ENCODE measurements around the gene NMU. TPM values are rescaled to one million over a fixed set of nuclear protein-coding genes. Genes with fewer than 3 reads are reported as not detected.

The NMU gene
- total and polyA plus RNA-seq, 2 donors from 2014 or later: 0.54 to 0.79 TPM

DNA sequence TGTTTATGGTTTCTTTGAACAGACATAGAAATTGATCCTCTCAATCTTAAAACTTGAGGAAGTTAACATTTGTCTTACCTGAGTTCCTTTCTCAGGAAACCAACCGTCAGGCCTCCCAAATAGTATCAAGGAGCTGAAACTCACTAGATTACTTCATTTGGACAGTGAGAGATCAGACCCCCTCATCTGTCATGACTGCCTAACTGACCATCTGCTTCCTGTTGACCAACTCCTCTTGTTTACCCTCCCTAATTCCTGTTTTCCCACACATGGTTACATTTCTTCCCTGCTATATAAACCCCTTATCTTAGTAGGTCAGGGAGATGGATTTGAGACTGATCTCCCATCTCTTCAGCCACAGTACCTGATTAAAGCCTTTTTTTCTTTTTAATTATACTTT, 46.2 kb upstream of the NMU start:
- Histone ChIP-seq H3K4me1 (ENCODE audit: control insufficient read depth in 2 of 3, insufficient read depth in 2 of 3, low read depth in 1 of 3, low read length in 3 of 3) (no peaks in the 10 kb centered on the region), H3K4me3 (ENCODE audit: low read length in 3 of 3) (no peak overlapping the region), H3K36me3 (ENCODE audit: control insufficient read depth in 2 of 3, insufficient read depth in 3 of 3, low read length in 3 of 3) (no peaks in the 10 kb centered on the region), H3K9ac (ENCODE audit: low read length in 3 of 3) (no peak overlapping the region), H3K27ac (ENCODE audit: low read depth in 2 of 2, low read length in 2 of 2) (no peak overlapping the region), H3K9me3 (ENCODE audit: control insufficient read depth in 2 of 3, insufficient read depth in 1 of 3, low read length in 3 of 3) (no peaks in the 10 kb centered on the region), H3K27me3 (ENCODE audit: control insufficient read depth, insufficient read depth, low read length) (no peaks in the 10 kb centered on the region)
- FAIRE-seq (no peak), DNase-seq (no peak)
- intact Hi-C loops (cut with DNase I): no loop called here
- TF ChIP-seq, protein P1, sequence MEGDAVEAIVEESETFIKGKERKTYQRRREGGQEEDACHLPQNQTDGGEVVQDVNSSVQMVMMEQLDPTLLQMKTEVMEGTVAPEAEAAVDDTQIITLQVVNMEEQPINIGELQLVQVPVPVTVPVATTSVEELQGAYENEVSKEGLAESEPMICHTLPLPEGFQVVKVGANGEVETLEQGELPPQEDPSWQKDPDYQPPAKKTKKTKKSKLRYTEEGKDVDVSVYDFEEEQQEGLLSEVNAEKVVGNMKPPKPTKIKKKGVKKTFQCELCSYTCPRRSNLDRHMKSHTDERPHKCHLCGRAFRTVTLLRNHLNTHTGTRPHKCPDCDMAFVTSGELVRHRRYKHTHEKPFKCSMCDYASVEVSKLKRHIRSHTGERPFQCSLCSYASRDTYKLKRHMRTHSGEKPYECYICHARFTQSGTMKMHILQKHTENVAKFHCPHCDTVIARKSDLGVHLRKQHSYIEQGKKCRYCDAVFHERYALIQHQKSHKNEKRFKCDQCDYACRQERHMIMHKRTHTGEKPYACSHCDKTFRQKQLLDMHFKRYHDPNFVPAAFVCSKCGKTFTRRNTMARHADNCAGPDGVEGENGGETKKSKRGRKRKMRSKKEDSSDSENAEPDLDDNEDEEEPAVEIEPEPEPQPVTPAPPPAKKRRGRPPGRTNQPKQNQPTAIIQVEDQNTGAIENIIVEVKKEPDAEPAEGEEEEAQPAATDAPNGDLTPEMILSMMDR (IDR thresholded peaks at IDR 0.05; ENCODE audit: borderline replicate concordance, extremely low read depth, insufficient read depth): no peak

DNA sequence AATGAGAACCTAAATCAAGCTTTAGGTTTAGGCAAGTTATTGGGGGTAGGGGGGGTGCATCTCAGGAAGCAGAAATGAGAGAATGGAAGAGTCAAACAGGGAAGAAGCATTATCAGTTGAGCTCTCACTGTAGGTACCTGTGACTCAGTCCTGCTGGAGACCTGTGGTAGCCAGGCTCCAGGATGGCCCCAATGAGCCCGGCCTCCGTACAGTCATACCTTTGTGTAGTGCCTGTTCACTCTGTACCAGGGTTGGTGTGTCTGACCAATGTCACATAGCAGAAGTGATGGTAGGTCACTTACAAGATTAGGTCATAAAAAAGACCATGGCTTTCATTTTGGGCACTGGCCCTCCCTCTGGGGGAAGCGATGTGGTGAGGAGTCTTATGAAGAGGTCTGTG, 45.3 kb upstream of the NMU start:
- Histone ChIP-seq H3K36me3 (ENCODE audit: control insufficient read depth in 2 of 3, insufficient read depth in 3 of 3, low read length in 3 of 3) (no peaks in the 10 kb centered on the region), H3K4me3 (ENCODE audit: low read length in 3 of 3) (no peak overlapping the region), H3K4me1 (ENCODE audit: control insufficient read depth in 2 of 3, insufficient read depth in 2 of 3, low read depth in 1 of 3, low read length in 3 of 3) (no peaks in the 10 kb centered on the region), H3K27ac (ENCODE audit: low read depth in 2 of 2, low read length in 2 of 2) (no peak overlapping the region), H3K9me3 (ENCODE audit: control insufficient read depth in 2 of 3, insufficient read depth in 1 of 3, low read length in 3 of 3) (no peaks in the 10 kb centered on the region), H3K27me3 (ENCODE audit: control insufficient read depth, insufficient read depth, low read length) (no peaks in the 10 kb centered on the region), H3K9ac (ENCODE audit: low read length in 3 of 3) (no peak overlapping the region)
- no peak for DNase-seq
- FAIRE-seq: no peak
- TF ChIP-seq, protein P1 (IDR thresholded peaks at IDR 0.05; ENCODE audit: borderline replicate concordance, extremely low read depth, insufficient read depth): no peak
- intact Hi-C loops (cut with DNase I): no loop called here

DNA sequence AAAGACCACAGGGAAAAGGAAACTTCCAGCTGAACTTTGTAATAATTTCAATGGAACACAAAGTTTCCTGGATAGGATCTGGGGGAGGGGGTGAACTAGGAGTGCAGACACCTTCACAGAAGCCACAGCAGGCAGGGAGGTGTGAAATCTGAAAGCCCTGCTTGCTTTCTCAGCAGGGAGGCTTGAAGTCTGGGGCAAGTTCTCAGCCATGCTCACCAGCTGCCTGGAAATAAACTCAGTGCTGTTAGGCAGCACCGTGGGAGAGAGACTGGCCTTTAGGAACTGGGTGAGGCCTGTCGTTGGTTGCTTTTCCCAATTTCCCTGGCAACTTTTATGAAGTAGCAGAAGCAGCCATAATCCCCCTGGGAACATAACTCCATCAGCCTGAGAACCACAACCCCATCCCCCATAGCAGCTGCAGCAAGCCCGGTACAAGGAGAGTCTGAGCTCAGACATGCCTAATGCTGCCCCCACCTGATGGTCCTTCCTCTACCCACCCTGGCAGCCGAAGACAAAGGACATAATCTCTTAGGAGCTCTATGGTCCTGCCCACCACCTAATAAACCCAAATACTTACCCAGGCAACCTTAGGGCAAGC, 39.2 kb upstream of the NMU start:
- Histone ChIP-seq H3K9me3 (ENCODE audit: control insufficient read depth in 2 of 3, insufficient read depth in 1 of 3, low read length in 3 of 3) (peaks cover 0 to 5% (median 0%) of the 10 kb centered on the region in 3 donors), H3K27ac (ENCODE audit: low read depth in 2 of 2, low read length in 2 of 2) (no peak overlapping the region), H3K27me3 (ENCODE audit: control insufficient read depth, insufficient read depth, low read length) (no peaks in the 10 kb centered on the region), H3K9ac (ENCODE audit: low read length in 3 of 3) (no peak overlapping the region), H3K4me1 (ENCODE audit: control insufficient read depth in 2 of 3, insufficient read depth in 2 of 3, low read depth in 1 of 3, low read length in 3 of 3) (no peaks in the 10 kb centered on the region), H3K36me3 (ENCODE audit: control insufficient read depth in 2 of 3, insufficient read depth in 3 of 3, low read length in 3 of 3) (no peaks in the 10 kb centered on the region), H3K4me3 (ENCODE audit: low read length in 3 of 3) (no peak overlapping the region)
- no peak for FAIRE-seq
- intact Hi-C loops (cut with DNase I): no loop called here
- TF ChIP-seq, protein P1 (IDR thresholded peaks at IDR 0.05; ENCODE audit: borderline replicate concordance, extremely low read depth, insufficient read depth): no peak
- DNase-seq: peak in 2 of 5 donors; percentile 3

DNA sequence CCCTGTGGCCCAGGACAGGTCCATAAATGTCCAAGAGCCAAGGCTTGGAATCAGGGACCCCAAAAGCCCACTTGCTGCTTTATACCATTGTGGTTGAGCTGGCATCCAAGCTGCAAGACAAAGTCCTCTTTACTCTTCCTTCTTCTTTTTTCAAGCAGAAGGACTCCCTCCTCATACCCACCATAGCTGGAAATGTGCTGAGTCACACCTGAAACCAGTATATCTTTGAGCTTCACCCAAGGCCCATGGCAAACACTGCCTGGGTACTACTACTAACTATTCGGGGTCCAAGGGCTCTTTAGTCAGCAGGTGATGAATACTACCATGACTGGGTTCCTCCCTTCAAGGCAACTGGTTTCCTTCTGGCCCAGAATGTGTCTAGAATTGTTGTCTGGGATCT, 37.3 kb upstream of the NMU start:
- Histone ChIP-seq H3K27ac (ENCODE audit: low read depth in 2 of 2, low read length in 2 of 2) (no peak overlapping the region), H3K4me3 (ENCODE audit: low read length in 3 of 3) (no peak overlapping the region), H3K4me1 (ENCODE audit: control insufficient read depth in 2 of 3, insufficient read depth in 2 of 3, low read depth in 1 of 3, low read length in 3 of 3) (no peaks in the 10 kb centered on the region), H3K9ac (ENCODE audit: low read length in 3 of 3) (no peak overlapping the region), H3K27me3 (ENCODE audit: control insufficient read depth, insufficient read depth, low read length) (no peaks in the 10 kb centered on the region), H3K36me3 (ENCODE audit: control insufficient read depth in 2 of 3, insufficient read depth in 3 of 3, low read length in 3 of 3) (no peaks in the 10 kb centered on the region), H3K9me3 (ENCODE audit: control insufficient read depth in 2 of 3, insufficient read depth in 1 of 3, low read length in 3 of 3) (peaks cover 0 to 5% (median 0%) of the 10 kb centered on the region in 3 donors)
- FAIRE-seq: no peak
- no peak for DNase-seq
- intact Hi-C loops (cut with DNase I): no loop called here
- TF ChIP-seq, protein P1 (IDR thresholded peaks at IDR 0.05; ENCODE audit: borderline replicate concordance, extremely low read depth, insufficient read depth): no peak

All from kidney (tissue), 14 donors.